Measurements from ENCODE around the gene RGS4.

RGS4 gene

DNA sequence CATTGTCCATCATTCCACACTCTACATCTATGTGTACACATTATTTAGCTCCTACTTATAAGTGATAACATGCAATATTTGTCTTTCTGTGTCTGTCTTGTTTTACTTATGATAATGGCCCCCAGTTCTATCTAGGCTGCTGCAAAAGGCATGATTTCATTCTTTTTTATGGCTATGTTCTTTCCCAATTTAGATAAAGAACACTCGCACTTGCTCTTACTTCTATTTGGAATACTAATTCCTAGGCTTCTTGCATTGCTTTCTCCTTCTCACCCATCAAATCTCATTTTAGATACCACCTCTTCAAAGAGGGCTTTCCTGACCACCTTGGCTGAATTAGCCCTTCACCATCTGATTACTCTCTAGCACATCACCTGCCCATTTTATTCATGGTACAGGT is 3.0 kb upstream of the RGS4 start:
- no peak overlapping the region for H3K4me3 ChIP-seq (ENCODE audit: low read depth, low read length)
- TF ChIP-seq, protein P1, sequence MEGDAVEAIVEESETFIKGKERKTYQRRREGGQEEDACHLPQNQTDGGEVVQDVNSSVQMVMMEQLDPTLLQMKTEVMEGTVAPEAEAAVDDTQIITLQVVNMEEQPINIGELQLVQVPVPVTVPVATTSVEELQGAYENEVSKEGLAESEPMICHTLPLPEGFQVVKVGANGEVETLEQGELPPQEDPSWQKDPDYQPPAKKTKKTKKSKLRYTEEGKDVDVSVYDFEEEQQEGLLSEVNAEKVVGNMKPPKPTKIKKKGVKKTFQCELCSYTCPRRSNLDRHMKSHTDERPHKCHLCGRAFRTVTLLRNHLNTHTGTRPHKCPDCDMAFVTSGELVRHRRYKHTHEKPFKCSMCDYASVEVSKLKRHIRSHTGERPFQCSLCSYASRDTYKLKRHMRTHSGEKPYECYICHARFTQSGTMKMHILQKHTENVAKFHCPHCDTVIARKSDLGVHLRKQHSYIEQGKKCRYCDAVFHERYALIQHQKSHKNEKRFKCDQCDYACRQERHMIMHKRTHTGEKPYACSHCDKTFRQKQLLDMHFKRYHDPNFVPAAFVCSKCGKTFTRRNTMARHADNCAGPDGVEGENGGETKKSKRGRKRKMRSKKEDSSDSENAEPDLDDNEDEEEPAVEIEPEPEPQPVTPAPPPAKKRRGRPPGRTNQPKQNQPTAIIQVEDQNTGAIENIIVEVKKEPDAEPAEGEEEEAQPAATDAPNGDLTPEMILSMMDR (IDR thresholded peaks at IDR 0.05; ENCODE audit: borderline replicate concordance, insufficient read depth, low read depth, low read length): no peak

DNA sequence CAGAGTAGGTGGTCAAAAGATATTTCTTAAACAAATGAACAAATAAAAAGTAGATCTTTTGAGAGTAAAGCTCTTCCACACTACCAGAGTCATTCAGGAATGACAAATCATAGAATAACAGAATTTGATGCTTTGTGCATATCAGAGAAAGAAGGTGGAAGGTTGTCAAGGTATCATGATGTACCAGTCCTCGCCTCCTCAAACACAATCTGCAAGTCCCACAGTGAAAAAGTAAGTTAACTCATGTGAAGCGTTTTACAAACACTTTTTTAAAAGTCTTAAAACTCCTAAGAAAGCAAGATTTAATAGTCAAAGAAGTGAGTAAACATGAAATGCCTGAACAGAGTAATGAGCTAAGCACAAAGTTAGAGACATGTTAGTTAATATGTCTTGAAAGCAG is 2.5 kb upstream of the RGS4 start:
- TF ChIP-seq, protein P1 (IDR thresholded peaks at IDR 0.05; ENCODE audit: borderline replicate concordance, insufficient read depth, low read depth, low read length): no peak
- H3K4me3 ChIP-seq (ENCODE audit: low read depth, low read length): no peak overlapping the region

DNA sequence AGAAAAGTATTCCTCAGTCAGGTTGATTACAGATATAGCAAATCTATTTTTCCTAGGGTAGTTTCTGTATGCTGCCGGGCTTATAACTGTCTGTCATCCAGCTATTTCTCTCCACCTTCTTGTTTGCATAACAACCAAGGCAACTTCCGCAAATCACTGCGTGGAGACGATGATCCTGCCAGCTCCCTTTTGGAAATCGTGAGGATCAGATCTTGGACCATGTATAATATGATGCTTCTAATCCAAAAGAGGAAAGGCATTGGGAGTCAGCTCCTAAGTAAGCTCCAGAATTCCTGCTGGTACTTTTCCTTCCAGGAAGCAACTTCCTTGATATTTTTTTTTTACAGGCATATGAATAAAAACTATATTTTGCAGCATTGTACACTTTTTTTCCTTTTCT is 445 bp upstream of the RGS4 start:
- H3K4me3 ChIP-seq (ENCODE audit: low read depth, low read length): no peak overlapping the region
- TF ChIP-seq, protein P1 (IDR thresholded peaks at IDR 0.05; ENCODE audit: borderline replicate concordance, insufficient read depth, low read depth, low read length): no peak

DNA sequence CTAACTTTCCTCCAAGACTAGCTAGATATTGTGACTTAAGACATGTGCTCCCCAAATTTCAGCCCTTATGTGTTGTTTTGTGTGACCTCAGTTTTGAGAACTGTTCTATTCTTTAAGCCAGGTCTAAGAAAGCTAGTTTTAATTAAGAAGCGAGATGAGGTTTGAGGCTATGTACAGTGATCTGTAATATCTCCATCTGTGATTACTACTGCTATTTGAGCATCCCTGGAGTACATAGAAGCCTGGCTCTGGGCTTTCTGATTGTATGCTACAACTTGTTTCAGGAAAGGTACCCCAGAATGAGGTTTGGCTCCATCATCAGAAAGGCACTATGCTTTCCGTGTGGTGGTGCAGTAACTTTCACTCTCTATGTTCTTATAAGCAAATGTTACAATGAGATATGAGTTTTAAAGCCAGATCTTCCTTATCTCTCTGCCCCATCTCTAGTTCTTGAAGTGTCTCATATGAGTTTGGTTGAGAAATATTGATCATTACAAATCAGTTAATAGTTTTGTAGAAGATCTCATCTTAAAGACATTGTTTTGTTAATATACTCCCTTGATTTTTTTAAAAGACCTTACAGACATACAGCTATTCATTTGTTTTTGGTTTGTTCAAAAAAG is 605 bp downstream of the RGS4 start:
- TF ChIP-seq, protein P1 (IDR thresholded peaks at IDR 0.05; ENCODE audit: borderline replicate concordance, insufficient read depth, low read depth, low read length): no peak
- H3K4me3 ChIP-seq (ENCODE audit: low read depth, low read length): no peak overlapping the region

DNA sequence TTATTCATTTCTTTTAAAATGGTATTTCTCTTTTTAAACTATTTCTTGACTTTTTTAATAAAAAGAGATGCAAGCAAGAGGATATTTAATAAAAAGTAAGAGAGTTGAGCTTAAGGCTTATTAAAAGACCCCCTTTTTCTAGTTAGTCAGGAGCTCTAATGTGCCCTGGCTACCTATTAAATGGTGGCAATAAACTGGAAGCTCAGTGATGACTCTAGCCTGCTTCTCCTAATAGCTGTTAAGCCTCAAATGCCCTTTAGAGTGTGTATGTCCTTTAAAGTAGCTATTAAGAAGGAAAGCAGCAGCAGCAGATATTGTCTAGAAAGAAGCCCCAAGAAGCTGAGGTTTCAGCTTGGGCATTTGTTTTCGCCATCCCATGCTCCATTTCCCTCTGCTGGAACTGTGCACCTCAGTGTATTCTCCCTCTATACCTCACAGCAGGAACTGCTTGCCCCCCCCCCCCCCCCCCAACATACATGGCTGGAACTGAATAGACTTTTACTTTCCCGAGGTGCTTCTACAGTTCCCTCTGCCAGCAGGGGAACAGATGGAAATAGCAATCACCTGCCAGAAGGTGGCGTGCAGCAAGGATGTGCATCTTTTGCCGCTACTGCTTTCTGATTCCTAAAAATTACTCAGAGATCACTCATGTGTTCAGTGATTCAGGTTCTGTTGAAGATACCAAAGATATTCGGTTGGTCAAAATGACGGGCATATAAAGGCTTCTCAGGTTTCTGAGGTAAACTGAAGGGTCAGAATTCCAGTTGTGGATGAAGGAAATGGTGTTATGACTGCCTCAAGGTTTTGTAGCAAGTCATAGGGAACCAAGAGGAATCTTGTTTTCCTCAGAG is 2.5 kb downstream of the RGS4 start:
- H3K4me3 ChIP-seq (ENCODE audit: low read depth, low read length): no peak overlapping the region
- TF ChIP-seq, protein P1 (IDR thresholded peaks at IDR 0.05; ENCODE audit: borderline replicate concordance, insufficient read depth, low read depth, low read length): peak; percentile 70; the same call in 1 of the 2 replicates

DNA sequence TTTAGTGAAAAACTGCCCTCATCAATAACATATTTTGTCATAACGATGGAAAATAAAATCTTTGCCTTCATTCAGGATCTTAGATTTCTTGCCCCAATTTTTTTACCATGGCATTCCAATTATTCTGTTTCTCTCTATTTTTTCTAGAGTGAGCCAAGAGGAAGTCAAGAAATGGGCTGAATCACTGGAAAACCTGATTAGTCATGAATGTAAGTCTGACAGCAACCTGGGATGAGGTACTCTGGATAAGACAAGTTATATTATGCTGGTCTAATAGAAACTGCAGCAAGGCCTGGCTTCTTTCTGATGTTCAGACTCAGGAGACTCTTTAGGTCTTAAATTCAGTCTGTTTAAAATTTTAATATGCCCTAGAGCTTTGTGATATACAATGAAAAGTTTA is 3.5 kb downstream of the RGS4 start:
- H3K4me3 ChIP-seq (ENCODE audit: low read depth, low read length): no peak overlapping the region
- TF ChIP-seq, protein P1 (IDR thresholded peaks at IDR 0.05; ENCODE audit: borderline replicate concordance, insufficient read depth, low read depth, low read length): no peak

DNA sequence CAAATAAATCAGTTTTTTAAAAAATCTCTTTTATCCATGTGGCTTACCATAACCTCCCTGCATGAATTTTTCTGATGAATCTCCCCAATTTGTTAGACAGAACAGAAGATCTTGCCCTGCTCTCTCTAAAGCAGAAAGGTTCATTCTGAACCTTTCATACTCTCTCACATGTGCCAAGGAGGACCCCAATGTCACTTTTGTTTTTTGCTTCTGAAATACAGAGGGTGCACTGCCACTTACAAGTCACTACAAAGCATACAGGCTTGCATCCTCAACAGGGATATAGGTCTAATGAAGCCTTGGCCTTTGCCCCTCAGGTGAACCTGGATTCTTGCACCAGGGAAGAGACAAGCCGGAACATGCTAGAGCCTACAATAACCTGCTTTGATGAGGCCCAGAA is 4.8 kb downstream of the RGS4 start:
- no peak overlapping the region for H3K4me3 ChIP-seq (ENCODE audit: low read depth, low read length)
- TF ChIP-seq, protein P1 (IDR thresholded peaks at IDR 0.05; ENCODE audit: borderline replicate concordance, insufficient read depth, low read depth, low read length): no peak

Data from GM12875 (cell line).